B cell (primary cell): ENCODE results near the gene HDAC9. TPM values are rescaled to one million over a fixed set of nuclear protein-coding genes. Genes with fewer than 3 reads are reported as not detected.

Source experiments
- ATAC-seq: fragments of 200-7000 bp; cut with Tn5 transposase; one replicate; pipeline ENCODE4 v1.10.0; 2021; ENCODE audit warnings: low read depth, mild to moderate bottlenecking, moderate number of reproducible peaks, moderate library complexity
- CTCF ChIA-PET: fragments of 350-600 bp; sonication (Branson Sonifier 250); formaldehyde crosslinking; loops from one replicate; lab custom pipeline; 2021; ENCODE audit warnings: antibody characterized with exemption, inconsistent platforms; lab: Charles Lee
- POLR2A ChIA-PET: fragments of 350-600 bp; sonication (Branson Sonifier 250); formaldehyde crosslinking; loops from one replicate; lab custom pipeline; 2021; ENCODE audit warnings: antibody characterized with exemption; lab: Charles Lee
- DNase-seq: peaks from one replicate; pipeline ENCODE4 v3.0.0; 2013
- H2AFZ ChIP-seq: 2 replicates; pipeline ENCODE4 v1.6.1; 2012; ENCODE audit warnings: mild to moderate bottlenecking, low read depth, low read length; ENCODE audit not compliant: insufficient read depth, poor library complexity, severe bottlenecking
- H3K27ac ChIP-seq, 2 donors: 1 replicate in 1 of 2; 2 replicates in 1 of 2; pipeline ENCODE4 v1.5.1; 2012 to 2013; ENCODE audit warnings: low read length in 2 of 2, mild to moderate bottlenecking in 2 of 2, moderate library complexity in 1 of 2
- H3K27me3 ChIP-seq, 4 experiments: fragments of 200-600 bp in 1 of 4; sonication (generic) in 1 of 4; replicated peaks in 1 of 4; 1 replicate in 2 of 4; 2 replicates in 2 of 4; pipeline versions ENCODE4 v1.6.1 to v1.7.0; 2013 to 2016; ENCODE audit warnings: low read length in 3 of 4, mild to moderate bottlenecking in 2 of 4, mixed read lengths in 1 of 4, moderate library complexity in 1 of 4; ENCODE audit not compliant: insufficient read depth in 4 of 4, control insufficient read depth in 3 of 4; ENCODE audit errors: control extremely low read depth in 1 of 4
- H3K36me3 ChIP-seq, 2 experiments: replicated peaks in 1 of 2; 1 replicate in 1 of 2; 2 replicates in 1 of 2; pipeline versions ENCODE4 v1.6.1 to v1.7.1; 2013; ENCODE audit warnings: low read length in 1 of 2; ENCODE audit not compliant: insufficient read depth in 2 of 2, control insufficient read depth in 1 of 2; ENCODE audit errors: control extremely low read depth in 1 of 2, extremely low read depth in 1 of 2
- H3K4me1 ChIP-seq, 2 donors: fragments of 200-600 bp in 1 of 2; sonication (generic) in 1 of 2; 1 replicate in 1 of 2; 2 replicates in 1 of 2; pipeline versions ENCODE4 v1.5.1 to v1.6.1; 2013 to 2017; ENCODE audit warnings: low read length in 2 of 2; ENCODE audit not compliant: control insufficient read depth in 2 of 2, insufficient read depth in 2 of 2
- H3K4me2 ChIP-seq: replicated peaks from 2 replicates; pipeline ENCODE3; 2012; ENCODE audit warnings: mild to moderate bottlenecking, low read depth, low read length; ENCODE audit not compliant: poor library complexity, severe bottlenecking
- H3K4me3 ChIP-seq, 5 experiments: fragments of 200-600 bp in 1 of 5; sonication (generic) in 1 of 5; 1 replicate in 3 of 5; 2 replicates in 2 of 5; pipeline versions ENCODE4 v1.5.1 to v1.7.0; 2011 to 2016; ENCODE audit warnings: low read length in 4 of 5, mild to moderate bottlenecking in 4 of 5, low read depth in 2 of 5, control low read depth in 1 of 5, moderate library complexity in 1 of 5; ENCODE audit not compliant: insufficient read depth in 1 of 5; ENCODE audit errors: control extremely low read depth in 1 of 5, extremely low read depth in 1 of 5
- H3K79me2 ChIP-seq: fragments of 200-600 bp; sonication (generic); one replicate; pipeline ENCODE4 v1.6.0; 2016; ENCODE audit warnings: low read length; ENCODE audit not compliant: control insufficient read depth, insufficient read depth
- H3K9ac ChIP-seq: fragments of 200-600 bp; sonication (generic); 2 replicates; pipeline ENCODE4 v1.6.1; 2017; ENCODE audit warnings: mild to moderate bottlenecking, low read length, moderate library complexity
- H3K9me3 ChIP-seq, 3 donors: one replicate each; pipeline versions ENCODE4 v1.6.1 to v1.7.1; 2013; ENCODE audit warnings: low read length in 2 of 3; ENCODE audit not compliant: control insufficient read depth in 2 of 3, insufficient read depth in 1 of 3; ENCODE audit errors: control extremely low read depth in 1 of 3
- H4K20me1 ChIP-seq: 2 replicates; pipeline ENCODE4 v1.6.0; 2012; ENCODE audit warnings: mild to moderate bottlenecking, low read length; ENCODE audit not compliant: insufficient read depth, control insufficient read depth, poor library complexity, severe bottlenecking
- H3K27ac Mint-ChIP-seq: one replicate; pipeline ENCODE4 v1.8.0; 2021; ENCODE audit warnings: mixed read lengths
- H3K27me3 Mint-ChIP-seq: one replicate; pipeline ENCODE4 v1.8.0; 2021; ENCODE audit warnings: mixed read lengths
- H3K4me1 Mint-ChIP-seq: one replicate; pipeline ENCODE4 v1.8.0; 2021; ENCODE audit warnings: mixed read lengths
- H3K4me3 Mint-ChIP-seq: one replicate; pipeline ENCODE4 v1.8.0; 2021; ENCODE audit warnings: mixed read lengths
- H3K9me3 Mint-ChIP-seq: one replicate; pipeline ENCODE4 v1.8.0; 2022; ENCODE audit warnings: mixed read lengths; ENCODE audit not compliant: insufficient read depth
- EZH2 ChIP-seq: IDR thresholded peaks from 2 replicates; pipeline ENCODE4 v1.6.1; 2012; ENCODE audit warnings: borderline replicate concordance, low read depth, mild to moderate bottlenecking, moderate library complexity, low read length; ENCODE audit not compliant: insufficient read depth, poor library complexity, severe bottlenecking
- WGBS: methylation state at CpG from one replicate; pipeline ENCODE4 v1.1.5; 2013; ENCODE audit warnings: missing lambda C conversion rate; ENCODE audit not compliant: insufficient coverage; 5-methylcytosine and 5-hydroxymethylcytosine counted together
- intact Hi-C: fragments of 100-400 bp; cut with micrococcal nuclease; formaldehyde crosslinking; loops from one replicate; pipeline ENCODE4 v1.10.0; 2022
- polyA plus RNA-seq: library from polyadenylated mRNA; depleted of rRNA; stranded (reverse); fragments of >200 nt; gene quantifications from 2 replicates; pipeline ENCODE4 v1.2.3, GENCODE V29; 2012
- total RNA-seq, 2 donors: library from RNA; stranded (reverse); fragments of 120-200 nt in 1 of 2; gene quantifications; 1 replicate in 1 of 2; 2 replicates in 1 of 2; pipeline versions ENCODE4 v1.2.3 to v1.2.4, GENCODE V29; 2013 to 2022
- TF ChIP-seq, protein P1 (sequence below): fragments of 200-600 bp; IDR thresholded peaks from one replicate; pipeline ENCODE4 v1.8.0; 2022; ENCODE audit warnings: antibody characterized with exemption, mild to moderate bottlenecking

HDAC9 gene
- total and polyA plus RNA-seq, 2 donors (not counting 1 experiment from before 2014, with no cell fraction given): 49.1 to 64.8 TPM

DNA sequence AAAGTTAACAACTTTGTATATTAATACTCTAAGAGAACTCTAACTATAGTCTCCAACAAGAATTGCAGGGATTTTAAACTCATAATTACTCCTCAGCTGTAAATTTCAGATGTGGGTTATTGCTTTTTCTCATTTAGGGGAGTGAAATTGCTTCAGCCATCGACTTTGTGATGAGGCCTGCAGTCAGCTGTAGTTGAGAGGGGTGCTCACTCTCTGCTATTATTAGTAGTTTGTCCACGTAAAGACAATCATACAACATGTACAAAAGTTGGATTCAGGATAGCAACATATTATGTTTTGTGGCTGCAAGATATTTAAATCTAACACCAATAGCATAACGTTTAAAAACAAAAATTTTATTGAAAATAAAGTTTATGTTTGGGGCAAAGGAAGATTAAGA, 28.7 kb downstream of the HDAC9 start:
- Histone ChIP-seq H4K20me1 (no peaks in the 10 kb centered on the region), H3K79me2 (peaks cover 81% of the 10 kb centered on the region), H3K36me3 (no peaks in the 10 kb centered on the region), H3K4me3 (no peak overlapping the region), H3K27ac (no peak overlapping the region), H3K9ac (no peak overlapping the region), H3K4me1 (peaks cover 33 to 78% of the 10 kb centered on the region in 2 donors), H3K27me3 (no peaks in the 10 kb centered on the region), H3K9me3 (no peaks in the 10 kb centered on the region), H3K4me2 (no peak overlapping the region), H2AFZ (no peak overlapping the region)
- CTCF ChIA-PET: interaction anchor here (2.4 kb wide), 1 partner anchor 28 kb away, joined by 8 read pairs; the partner anchor contains the start of gene HDAC9
- intact Hi-C loops: no loop called here
- no peak for DNase-seq
- H3K27ac Mint-ChIP-seq: peak overlapping the region; percentile 46
- no peak for TF ChIP-seq EZH2
- no CpG with 5 or more reads among the region's 3 CpGs for WGBS
- no peaks in the 10 kb centered on the region for H3K27me3 Mint-ChIP-seq
- ATAC-seq: no peak
- H3K4me3 Mint-ChIP-seq: no peak overlapping the region
- POLR2A ChIA-PET: interaction anchor here (0.6 kb wide), 1 partner anchor 44 kb away, joined by 3 read pairs; no protein-coding TSS in a partner anchor
- H3K4me1 Mint-ChIP-seq: peaks cover 76% of the 10 kb centered on the region
- no peaks in the 10 kb centered on the region for H3K9me3 Mint-ChIP-seq

DNA sequence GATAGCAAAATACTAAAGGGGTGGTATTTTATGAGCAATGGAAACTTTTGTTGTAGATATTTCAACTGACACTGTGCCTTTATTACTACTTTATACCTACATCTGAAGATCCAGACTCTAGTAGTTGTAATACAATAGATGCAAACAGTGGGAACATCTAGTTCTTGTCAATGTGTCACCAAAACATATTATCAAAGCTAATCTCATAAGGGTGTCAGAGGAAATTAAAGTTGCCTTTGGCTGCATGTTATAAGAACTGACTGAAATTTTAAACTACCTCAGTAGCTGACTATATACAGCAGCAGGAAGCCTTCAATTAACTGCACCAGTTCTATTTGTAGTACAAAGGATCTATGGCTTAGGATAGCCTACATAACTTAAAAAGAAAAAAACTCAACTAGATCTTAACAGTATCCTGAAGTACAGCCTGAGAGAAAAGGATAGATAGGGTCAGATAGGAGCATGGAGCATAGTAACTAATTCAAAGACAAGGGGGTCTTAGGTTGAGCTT, 30.9 kb downstream of the HDAC9 start:
- Histone ChIP-seq H3K9me3 (no peaks in the 10 kb centered on the region), H3K79me2 (peaks cover 91% of the 10 kb centered on the region), H3K9ac (no peak overlapping the region), H4K20me1 (no peaks in the 10 kb centered on the region), H3K36me3 (no peaks in the 10 kb centered on the region), H3K27me3 (no peaks in the 10 kb centered on the region), H3K27ac (peak overlapping the region in 1 of 2 donors; percentile 54), H2AFZ (no peak overlapping the region), H3K4me3 (no peak overlapping the region), H3K4me2 (peak overlapping the region; percentile 44), H3K4me1 (peaks cover 38 to 68% of the 10 kb centered on the region in 2 donors)
- no peaks in the 10 kb centered on the region for H3K27me3 Mint-ChIP-seq
- no peaks in the 10 kb centered on the region for H3K9me3 Mint-ChIP-seq
- CTCF ChIA-PET: interaction anchor here (0.7 to 1.1 kb wide), 5 partner anchors 10 to 173 kb away, joined by 3 to 4 read pairs (median 3); no protein-coding TSS in a partner anchor
- DNase-seq (no peak), ATAC-seq (no peak)
- peaks cover 72% of the 10 kb centered on the region for H3K4me1 Mint-ChIP-seq
- POLR2A ChIA-PET: interaction anchor here (0.6 kb wide), 1 partner anchor 13 kb away, joined by 5 read pairs; no protein-coding TSS in a partner anchor
- H3K4me3 Mint-ChIP-seq: peak overlapping the region; percentile 64
- TF ChIP-seq, protein P1, sequence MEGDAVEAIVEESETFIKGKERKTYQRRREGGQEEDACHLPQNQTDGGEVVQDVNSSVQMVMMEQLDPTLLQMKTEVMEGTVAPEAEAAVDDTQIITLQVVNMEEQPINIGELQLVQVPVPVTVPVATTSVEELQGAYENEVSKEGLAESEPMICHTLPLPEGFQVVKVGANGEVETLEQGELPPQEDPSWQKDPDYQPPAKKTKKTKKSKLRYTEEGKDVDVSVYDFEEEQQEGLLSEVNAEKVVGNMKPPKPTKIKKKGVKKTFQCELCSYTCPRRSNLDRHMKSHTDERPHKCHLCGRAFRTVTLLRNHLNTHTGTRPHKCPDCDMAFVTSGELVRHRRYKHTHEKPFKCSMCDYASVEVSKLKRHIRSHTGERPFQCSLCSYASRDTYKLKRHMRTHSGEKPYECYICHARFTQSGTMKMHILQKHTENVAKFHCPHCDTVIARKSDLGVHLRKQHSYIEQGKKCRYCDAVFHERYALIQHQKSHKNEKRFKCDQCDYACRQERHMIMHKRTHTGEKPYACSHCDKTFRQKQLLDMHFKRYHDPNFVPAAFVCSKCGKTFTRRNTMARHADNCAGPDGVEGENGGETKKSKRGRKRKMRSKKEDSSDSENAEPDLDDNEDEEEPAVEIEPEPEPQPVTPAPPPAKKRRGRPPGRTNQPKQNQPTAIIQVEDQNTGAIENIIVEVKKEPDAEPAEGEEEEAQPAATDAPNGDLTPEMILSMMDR: no peak
- H3K27ac Mint-ChIP-seq: peak overlapping the region; percentile 79
- intact Hi-C loops: no loop called here
